ENCODE data around the gene HPCAL4.

- no peak for TF ChIP-seq TEAD4 (CRISPR knock-in tag; IDR thresholded peaks at IDR 0.05)
- no peak for TF ChIP-seq SP1 (CRISPR knock-in tag; conservative IDR thresholded peaks at IDR 0.05)
- TF ChIP-seq CTCF (IDR thresholded peaks at IDR 0.05) = no peak
Observed at GRCh38 chr1:39659110-39659509, 32.1 kb downstream of the HPCAL4 start.
